ENCODE measurements around the gene ING1.
A peak's percentile ranks its signal among the peaks of the same experiment; 100 is the strongest.
"Not testable (repeated sequence)": the region's sequence is repeated elsewhere in the genome, so short reads cannot be mapped to it uniquely, and the experiment has no call there.

The ING1 gene

DNA sequence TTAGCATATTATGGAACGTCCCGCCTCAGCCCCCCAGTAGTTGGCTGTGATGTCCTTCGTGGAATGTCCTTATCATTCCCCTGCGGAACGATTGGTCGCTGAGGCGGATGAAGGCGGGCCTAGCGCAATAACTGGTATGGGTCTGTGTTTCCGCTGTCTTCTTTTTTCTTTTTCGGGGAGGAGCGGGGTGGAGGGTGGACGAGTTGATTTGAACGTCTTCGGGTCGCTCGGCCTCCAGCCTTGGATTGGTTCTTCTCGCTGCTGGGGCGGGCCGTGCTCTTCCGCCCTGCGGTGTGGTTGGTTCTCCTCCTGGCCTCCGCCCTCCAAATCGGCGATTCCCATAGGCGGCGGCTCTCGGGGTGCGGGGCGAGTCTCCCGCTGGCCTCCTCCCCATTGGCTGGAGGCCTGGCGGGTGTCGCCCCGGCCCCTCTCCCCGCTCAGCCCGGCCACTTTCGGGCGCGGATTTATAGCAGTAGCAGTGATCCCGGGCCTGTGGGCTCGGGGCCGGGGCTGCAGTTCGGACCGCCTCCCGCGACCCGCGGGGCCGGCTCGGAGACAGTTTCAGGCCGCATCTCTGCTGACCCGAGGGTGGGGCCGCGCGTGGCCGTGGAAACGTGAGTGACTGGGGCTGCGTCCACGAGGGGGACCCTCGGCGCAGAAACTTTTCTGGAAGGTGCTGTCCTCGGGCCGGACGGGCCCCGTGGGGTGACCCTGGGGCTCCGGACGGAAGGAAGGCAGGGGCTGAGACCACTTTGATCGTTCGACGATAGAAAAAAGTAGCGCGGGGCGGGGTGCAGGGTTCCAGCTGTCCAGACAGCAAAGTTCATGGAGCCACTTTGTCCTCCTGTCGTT is 2.1 kb downstream of the ING1 start:
- peak; percentile 97 for DNase-seq (ENCODE audit: low spot score)

DNA sequence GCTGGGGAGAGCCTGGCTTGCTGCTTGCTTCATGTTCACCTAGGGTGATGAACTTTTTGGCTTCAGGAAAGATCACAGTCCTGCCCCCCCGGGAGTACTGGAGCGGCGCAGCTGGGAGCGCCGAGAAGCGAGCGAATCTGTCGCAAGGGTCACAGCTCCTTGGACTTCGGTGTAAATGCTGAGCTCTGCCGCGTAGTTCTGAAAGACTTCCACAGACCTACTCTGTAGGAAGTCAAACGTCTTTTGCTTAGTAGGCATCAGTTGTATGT is 2.7 kb downstream of the ING1 start:
- DNase-seq (ENCODE audit: low spot score), result no peak

DNA sequence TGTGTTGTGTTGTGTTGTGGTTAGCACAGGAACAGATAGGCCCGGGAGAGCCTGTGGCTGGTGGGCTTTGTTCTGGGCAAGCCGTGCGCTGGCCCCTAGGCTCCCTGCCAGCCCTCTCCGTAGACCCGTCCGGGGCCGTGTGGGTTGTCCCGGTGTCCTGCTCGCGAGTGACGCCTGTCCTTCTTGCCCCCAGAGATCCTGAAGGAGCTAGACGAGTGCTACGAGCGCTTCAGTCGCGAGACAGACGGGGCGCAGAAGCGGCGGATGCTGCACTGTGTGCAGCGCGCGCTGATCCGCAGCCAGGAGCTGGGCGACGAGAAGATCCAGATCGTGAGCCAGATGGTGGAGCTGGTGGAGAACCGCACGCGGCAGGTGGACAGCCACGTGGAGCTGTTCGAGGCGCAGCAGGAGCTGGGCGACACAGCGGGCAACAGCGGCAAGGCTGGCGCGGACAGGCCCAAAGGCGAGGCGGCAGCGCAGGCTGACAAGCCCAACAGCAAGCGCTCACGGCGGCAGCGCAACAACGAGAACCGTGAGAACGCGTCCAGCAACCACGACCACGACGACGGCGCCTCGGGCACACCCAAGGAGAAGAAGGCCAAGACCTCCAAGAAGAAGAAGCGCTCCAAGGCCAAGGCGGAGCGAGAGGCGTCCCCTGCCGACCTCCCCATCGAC is 5.7 kb downstream of the ING1 start:
- DNase-seq (ENCODE audit: low spot score), result no peak

- no peak for DNase-seq (ENCODE audit: low spot score)
These were observed 9.5 kb downstream of the ING1 start for GRCh38 chr13:110722971-110723370.

GRCh38 chr13:110723598-110723997 is 10.1 kb downstream of the ING1 start:
- no peak for DNase-seq (ENCODE audit: low spot score)

DNA sequence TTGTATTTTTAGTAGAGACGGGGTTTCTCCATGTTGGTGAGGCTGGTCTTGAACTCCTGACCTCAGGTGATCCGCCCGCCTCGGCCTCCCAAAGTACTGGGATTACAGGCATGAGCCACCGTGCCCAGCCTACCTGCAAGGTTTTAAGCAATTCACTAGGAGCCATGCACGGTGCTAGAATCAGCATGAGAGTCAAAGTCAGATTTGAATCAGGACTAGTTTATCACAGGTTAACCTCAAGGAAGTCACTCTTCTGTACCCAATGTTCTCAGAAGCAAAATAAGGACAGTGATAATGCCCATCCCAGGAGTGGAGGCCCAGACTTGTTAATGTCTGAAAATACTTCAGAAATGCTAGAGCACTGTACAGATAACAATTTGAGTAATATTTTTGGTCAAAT is 12.7 kb downstream of the ING1 start:
- DNase-seq (ENCODE audit: low spot score), result not testable (repeated sequence)

GRCh38 chr13:110726726-110727125 is 13.2 kb downstream of the ING1 start:
- no peak for DNase-seq (ENCODE audit: low spot score)

DNA sequence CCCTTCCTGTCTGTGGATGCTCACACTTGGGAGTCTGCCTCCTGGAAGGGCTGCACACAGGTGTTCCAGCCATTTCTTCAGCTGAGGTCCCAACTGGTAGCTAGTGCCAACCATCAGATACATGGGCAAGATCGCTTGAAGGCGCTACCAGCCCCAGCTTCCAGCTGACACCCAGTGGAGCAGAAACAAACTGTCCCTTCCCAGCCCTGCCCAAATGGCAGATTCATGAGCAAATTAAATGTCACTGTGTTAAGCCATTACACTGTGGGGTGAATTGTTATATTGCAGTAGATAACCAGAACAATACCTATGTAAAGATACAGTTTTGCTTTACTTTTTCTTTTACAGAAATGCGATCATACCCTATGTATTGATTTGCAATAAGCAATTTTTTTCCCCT is 17.6 kb downstream of the ING1 start:
- no peak for DNase-seq (ENCODE audit: low spot score)

- no peak for DNase-seq (ENCODE audit: low spot score)
These were observed 21.1 kb downstream of the ING1 start for GRCh38 chr13:110734561-110734960.

GRCh38 chr13:110737555-110737954 is 24.1 kb downstream of the ING1 start:
- no peak for DNase-seq (ENCODE audit: low spot score)

DNA sequence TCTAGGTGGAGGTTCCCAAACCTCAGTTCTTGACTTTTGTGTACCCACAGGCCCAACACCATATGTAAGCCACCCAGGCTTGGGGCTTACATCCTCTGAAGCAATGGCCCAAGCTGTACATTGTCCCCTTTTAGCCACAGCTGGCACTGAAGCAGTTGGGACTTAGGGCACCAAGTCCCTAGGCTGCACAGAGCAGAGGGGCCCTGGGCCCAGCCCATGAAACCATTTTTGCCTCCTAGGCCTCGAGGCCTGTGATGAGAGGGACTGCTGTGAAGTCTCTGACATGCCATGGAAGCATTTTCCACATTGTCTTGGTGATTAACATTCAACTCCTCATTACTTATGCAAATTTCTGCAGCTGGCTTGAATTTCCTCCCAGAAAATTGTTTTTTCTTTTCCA is 30.2 kb downstream of the ING1 start:
- DNase-seq (ENCODE audit: low spot score), result no peak

- no peak for DNase-seq (ENCODE audit: low spot score)
These were observed 32.9 kb downstream of the ING1 start for GRCh38 chr13:110746438-110746837.

- DNase-seq (ENCODE audit: low spot score), result no peak
These were observed 34.8 kb downstream of the ING1 start for GRCh38 chr13:110748271-110748670.

DNA sequence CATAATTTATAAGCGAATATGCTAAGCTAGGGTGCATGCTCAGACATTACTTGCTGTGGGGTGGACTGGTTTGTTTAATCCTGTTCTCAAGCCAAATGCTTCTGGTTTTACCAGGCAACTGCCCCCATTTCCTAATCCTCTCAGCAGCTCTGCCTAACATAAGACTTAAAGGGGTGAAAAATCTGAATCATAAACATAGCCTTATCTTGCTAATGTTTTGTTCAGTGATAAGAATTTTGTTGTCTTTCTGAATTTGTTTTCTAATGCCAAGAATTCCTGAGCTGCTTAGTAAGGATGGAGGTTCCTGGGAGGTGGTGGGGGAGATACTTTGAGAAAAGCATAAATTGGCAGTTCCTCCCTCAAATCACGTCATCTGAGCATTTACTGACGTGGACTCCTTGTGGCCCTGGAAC is 42.7 kb downstream of the ING1 start:
- no peak for DNase-seq (ENCODE audit: low spot score)

DNA sequence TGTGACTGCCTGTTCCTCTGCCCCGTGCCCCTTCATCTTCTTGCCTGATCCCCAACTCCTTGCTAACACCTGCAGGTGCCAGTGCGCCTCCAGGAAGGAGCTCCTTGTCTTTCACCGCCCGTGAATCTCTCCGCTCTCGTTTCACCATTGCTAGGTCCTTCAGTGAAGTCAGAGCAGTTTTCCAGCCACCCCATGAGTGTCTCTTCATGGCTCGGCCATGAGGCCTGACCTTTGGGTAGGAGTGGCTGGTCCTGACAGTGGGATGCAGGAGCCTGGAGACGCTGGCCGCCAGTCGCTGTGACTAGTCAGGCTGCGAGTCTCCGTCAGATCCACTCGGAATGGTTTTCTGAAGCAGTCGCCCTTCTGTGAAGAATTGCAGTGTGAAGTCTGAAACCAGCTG is 43.8 kb downstream of the ING1 start:
- DNase-seq (ENCODE audit: low spot score), result no peak

DNA sequence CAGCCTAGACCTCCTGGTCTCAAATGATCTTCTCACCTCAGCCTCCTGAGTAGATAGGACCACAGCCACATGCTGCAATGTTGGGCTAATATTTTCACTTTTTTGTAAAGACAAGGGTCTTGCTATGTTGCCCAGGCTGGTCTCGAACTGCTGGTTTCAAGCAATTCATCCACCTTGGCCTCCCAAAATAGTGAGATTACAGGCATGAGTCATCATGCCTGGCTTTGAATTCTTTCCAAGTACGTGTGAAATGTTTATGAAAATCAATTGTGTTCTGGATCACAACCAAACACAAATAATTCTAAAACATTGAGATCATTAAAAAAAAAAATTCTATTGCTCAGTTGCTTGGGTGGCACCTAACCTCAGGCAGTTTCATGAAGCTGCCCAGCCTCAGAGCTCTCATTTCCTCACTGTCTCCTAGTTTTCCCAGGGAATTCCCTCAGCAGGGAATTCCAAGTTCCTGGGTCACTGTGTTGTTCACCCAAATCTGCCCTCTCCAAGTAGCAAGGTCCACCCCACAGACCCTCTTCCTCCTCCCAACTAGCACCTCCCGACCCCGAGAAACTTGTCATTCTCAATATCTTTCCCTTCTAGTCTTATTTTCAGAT is 44.8 kb downstream of the ING1 start:
- DNase-seq (ENCODE audit: low spot score), result no peak

DNA sequence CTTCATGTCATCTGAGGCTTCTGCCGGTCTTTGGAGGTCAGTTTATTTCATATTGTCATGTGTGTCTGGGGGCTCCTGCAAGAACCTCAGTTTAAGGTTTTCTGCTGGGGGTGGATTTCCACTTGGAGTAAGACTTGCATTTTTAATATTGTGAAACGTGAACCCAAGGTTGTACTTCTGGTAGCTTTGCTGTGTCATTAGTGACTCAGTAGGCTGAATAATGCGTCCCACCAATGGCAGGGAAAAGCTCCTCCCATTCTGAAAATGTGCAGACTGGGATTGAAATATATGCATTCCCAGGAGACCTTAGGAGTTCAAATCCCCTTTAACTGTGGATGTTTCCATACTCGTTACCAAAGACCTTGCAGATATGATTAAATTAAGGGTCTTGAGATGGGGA is 46.2 kb downstream of the ING1 start:
- DNase-seq (ENCODE audit: low spot score), result no peak

DNA sequence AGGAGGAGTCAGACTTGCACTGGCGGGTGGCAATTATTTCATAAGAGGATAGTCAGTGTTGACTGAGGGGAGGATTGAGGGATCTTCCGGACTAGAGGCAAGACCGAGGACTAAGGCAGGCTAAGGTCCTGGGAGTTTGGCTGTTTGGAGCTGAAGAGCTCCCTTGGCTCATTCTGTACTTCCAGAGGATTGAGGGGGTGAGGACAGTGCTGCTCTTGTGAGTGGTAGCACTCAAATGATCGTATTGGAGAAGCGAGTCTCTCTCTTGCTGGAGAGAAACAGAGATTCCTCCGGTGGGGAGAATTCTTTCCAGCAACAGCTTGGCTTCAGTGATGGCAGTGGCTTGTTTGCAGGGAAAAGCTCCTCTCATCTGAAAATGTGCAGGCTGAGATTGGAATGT is 47.1 kb downstream of the ING1 start:
- DNase-seq (ENCODE audit: low spot score), result no peak

DNA sequence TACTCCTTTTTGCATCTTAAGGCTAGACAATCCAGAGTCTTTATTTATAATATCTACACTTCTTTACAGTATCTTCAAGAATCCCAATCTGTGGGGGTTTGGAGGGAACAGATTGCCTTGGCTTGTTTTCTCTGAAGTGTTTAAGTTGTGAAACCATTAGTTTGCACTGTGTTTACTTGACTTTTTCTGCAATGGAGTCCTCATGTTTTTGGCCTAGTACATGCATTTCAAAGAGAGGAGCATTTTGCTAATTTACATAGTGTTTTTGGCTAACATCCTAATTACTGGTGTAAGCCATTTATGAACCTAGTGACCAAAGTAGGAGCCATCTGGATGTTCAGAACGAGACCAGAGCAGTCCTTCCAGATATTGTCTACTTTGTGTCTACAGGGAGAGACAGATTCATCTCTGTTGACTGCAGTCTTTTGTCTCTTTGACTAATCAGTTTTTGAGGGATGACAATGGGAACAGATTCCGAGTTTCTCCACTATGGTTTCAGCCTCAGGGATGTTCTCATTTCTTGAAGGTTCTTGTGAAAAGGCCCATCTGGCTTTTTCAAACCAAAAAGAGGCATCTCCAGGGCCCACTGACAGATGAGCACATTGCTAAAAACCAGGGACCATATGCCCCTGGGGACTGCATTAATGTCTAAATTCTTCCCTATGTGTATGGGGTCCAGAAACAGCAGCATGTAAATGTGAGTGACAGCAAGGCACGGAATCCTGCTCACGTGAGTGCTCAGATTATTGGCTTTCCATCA is 53.4 kb downstream of the ING1 start:
- no peak for DNase-seq (ENCODE audit: low spot score)

GRCh38 chr13:110767476-110767875 is 54.0 kb downstream of the ING1 start:
- no peak for DNase-seq (ENCODE audit: low spot score)

DNA sequence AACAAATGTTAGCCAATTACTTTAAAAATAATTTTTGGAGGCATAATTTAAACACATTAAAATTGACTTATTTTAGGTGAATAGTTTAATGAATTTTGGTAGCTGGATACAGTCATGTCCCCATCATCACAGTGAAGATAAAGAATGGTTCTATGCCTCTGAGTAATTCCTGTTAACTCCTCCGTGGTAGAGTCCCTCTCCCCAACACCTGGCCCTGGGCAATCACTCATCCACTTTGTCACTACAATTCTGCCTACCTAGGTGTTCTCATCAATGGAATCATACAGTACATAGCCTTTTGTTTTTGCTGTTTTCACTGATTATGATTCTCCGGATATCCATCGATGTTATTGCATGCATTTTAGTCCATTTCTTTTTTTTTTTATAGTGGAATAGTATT is 55.6 kb downstream of the ING1 start:
- DNase-seq (ENCODE audit: low spot score), result no peak

DNA sequence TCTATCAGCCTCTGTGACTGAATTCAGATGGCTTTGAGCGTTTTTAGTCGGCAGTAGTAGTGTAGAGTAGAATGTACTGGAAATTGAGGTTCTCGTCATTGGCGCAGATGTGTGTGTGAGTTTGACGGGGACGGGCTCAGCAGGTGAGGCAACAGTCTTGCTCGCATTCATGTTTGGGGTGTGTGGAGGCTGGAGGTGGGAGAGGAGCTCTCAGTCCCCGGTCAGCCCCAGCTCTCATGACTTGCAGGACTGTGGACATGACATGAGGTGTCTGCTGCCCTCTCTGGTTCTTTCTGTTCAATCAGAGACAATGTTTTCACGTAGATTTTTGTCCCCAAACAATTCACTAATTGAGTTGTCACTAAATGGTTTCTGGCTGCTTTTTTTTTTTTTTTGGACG is 57.2 kb downstream of the ING1 start:
- DNase-seq (ENCODE audit: low spot score), result no peak

GRCh38 chr13:110771194-110771593 is 57.7 kb downstream of the ING1 start:
- DNase-seq (ENCODE audit: low spot score), result no peak
